ENCODE data around the gene AUTS2.

AUTS2 gene

GRCh38 chr7:70556761-70557160, 958.5 kb downstream of the AUTS2 start:
- TF ChIP-seq CTCF (IDR thresholded peaks at IDR 0.05; ENCODE audit: insufficient read depth, low read length, missing control alignments), result no peak
- DNase-seq (ENCODE audit: low read depth, low spot score), result no peak
- ChIA-PET CTCF (no interaction called here), POLR2A (no interaction called here)
- no peak overlapping the region for H3K4me3 ChIP-seq (ENCODE audit: low read depth, low read length)

GRCh38 chr7:70557338-70557737, 959.1 kb downstream of the AUTS2 start:
- no peak overlapping the region for H3K4me3 ChIP-seq (ENCODE audit: low read depth, low read length)
- CTCF ChIA-PET, result no interaction called here
- POLR2A ChIA-PET, result no interaction called here
- no peak for DNase-seq (ENCODE audit: low read depth, low spot score)
- TF ChIP-seq CTCF (IDR thresholded peaks at IDR 0.05; ENCODE audit: insufficient read depth, low read length, missing control alignments), result no peak

GRCh38 chr7:70559815-70560214, 961.5 kb downstream of the AUTS2 start:
- no peak for DNase-seq (ENCODE audit: low read depth, low spot score)
- POLR2A ChIA-PET, result no interaction called here
- CTCF ChIA-PET, result no interaction called here
- H3K4me3 ChIP-seq (ENCODE audit: low read depth, low read length), result no peak overlapping the region
- no peak for TF ChIP-seq CTCF (IDR thresholded peaks at IDR 0.05; ENCODE audit: insufficient read depth, low read length, missing control alignments)

GRCh38 chr7:70563960-70564359, 965.7 kb downstream of the AUTS2 start:
- TF ChIP-seq CTCF (IDR thresholded peaks at IDR 0.05; ENCODE audit: insufficient read depth, low read length, missing control alignments), result no peak
- H3K4me3 ChIP-seq (ENCODE audit: low read depth, low read length), result no peak overlapping the region
- ChIA-PET CTCF (interaction anchor here (1.6 kb wide), 1 partner anchor 134 kb away, joined by 5 read pairs; no protein-coding TSS in a partner anchor), POLR2A (no interaction called here)
- no peak for DNase-seq (ENCODE audit: low read depth, low spot score)

GRCh38 chr7:70565721-70566370, 967.6 kb downstream of the AUTS2 start:
- no peak for TF ChIP-seq CTCF (IDR thresholded peaks at IDR 0.05; ENCODE audit: insufficient read depth, low read length, missing control alignments)
- ChIA-PET CTCF (no interaction called here), POLR2A (no interaction called here)
- DNase-seq (ENCODE audit: low read depth, low spot score), result no peak
- H3K4me3 ChIP-seq (ENCODE audit: low read depth, low read length), result no peak overlapping the region

- TF ChIP-seq CTCF (IDR thresholded peaks at IDR 0.05; ENCODE audit: insufficient read depth, low read length, missing control alignments), result no peak
- no peak overlapping the region for H3K4me3 ChIP-seq (ENCODE audit: low read depth, low read length)
- POLR2A ChIA-PET, result no interaction called here
- no peak for DNase-seq (ENCODE audit: low read depth, low spot score)
- CTCF ChIA-PET, result no interaction called here
Observed at GRCh38 chr7:70566671-70567070, 968.4 kb downstream of the AUTS2 start.
